HepG2 (cell line): ENCODE data around the gene PAXIP1. TPM values are rescaled to one million over a fixed set of nuclear protein-coding genes. Genes with fewer than 3 reads are reported as not detected.

Source experiments
- ATAC-seq: fragments of 200-7000 bp; cut with Tn5 transposase; 3 replicates; pipeline ENCODE4 v1.9.1; 2020; ENCODE audit warnings: mild to moderate bottlenecking, moderate library complexity
- BruUV-seq: library from RNA; stranded (reverse); fragments of 400-500 nt; replicated peaks from 2 replicates; lab custom pipeline; 2021; lab: Mats Ljungman, UMichigan
- CTCF ChIA-PET: fragments of 300-600 bp; formaldehyde crosslinking; extraction: SDS; loops from one replicate; lab custom pipeline; 2021; ENCODE audit warnings: low total read pairs, inconsistent platforms, low intra/inter-chr PET ratio; lab: Yijun Ruan, JAX
- POLR2A ChIA-PET: fragments of 350-600 bp; sonication (Branson Sonifier 250); formaldehyde crosslinking; loops from one replicate; lab custom pipeline; 2020; ENCODE audit warnings: antibody characterized with exemption, inconsistent platforms; lab: Yijun Ruan, JAX
- DNase-seq: peaks from one replicate; pipeline ENCODE4 v3.0.0-alpha.2; 2015; ENCODE audit warnings: low spot score
- FAIRE-seq: peaks from 3 replicates; lab custom pipeline; 2011; peaks lifted over from hg19 to GRCh38; lab: Jason Lieb, UNC
- H2AFZ ChIP-seq: one replicate; pipeline ENCODE4 v1.6.1; 2011; ENCODE audit warnings: low read length, inconsistent platforms
- H3K27ac ChIP-seq: fragments of 300-600 bp; 3 replicates; pipeline ENCODE4 v1.8.0; 2011; ENCODE audit warnings: mixed run types, mild to moderate bottlenecking, mixed read lengths, low read length, inconsistent platforms; ENCODE audit not compliant: insufficient read depth; ENCODE audit errors: extremely low read length
- H3K27me3 ChIP-seq, 2 experiments: fragments of 200-600 bp in 1 of 2; 2 replicates in 1 of 2; 3 replicates in 1 of 2; pipeline versions ENCODE4 v1.6.0 to v1.8.0; 2011; ENCODE audit warnings: low read length in 2 of 2, mild to moderate bottlenecking in 2 of 2, moderate library complexity in 2 of 2, inconsistent platforms in 1 of 2; ENCODE audit not compliant: insufficient read depth in 2 of 2, control insufficient read depth in 1 of 2
- H3K36me3 ChIP-seq, 2 experiments: fragments of 200-600 bp in 1 of 2; replicated peaks in 1 of 2; 2 replicates in 1 of 2; 3 replicates in 1 of 2; pipeline versions ENCODE4 v1.5.1 to v1.8.0; 2011; ENCODE audit warnings: low read length in 2 of 2, inconsistent platforms in 1 of 2; ENCODE audit not compliant: insufficient read depth in 2 of 2, control insufficient read depth in 1 of 2
- H3K4me1 ChIP-seq: 2 replicates; pipeline ENCODE4 v1.5.1; 2012; ENCODE audit warnings: low read length, inconsistent platforms; ENCODE audit not compliant: insufficient read depth
- H3K4me2 ChIP-seq: 2 replicates; pipeline ENCODE4 v1.6.0; 2011; ENCODE audit warnings: low read depth, low read length, inconsistent platforms
- H3K4me3 ChIP-seq, 3 experiments: fragments of 200-600 bp in 1 of 3; sonication (generic), shearing (Covaris generic) in 1 of 3; replicated peaks in 1 of 3; 2 replicates each; pipeline ENCODE4 v1.5.1; 2011 to 2016; ENCODE audit warnings: low read length in 3 of 3, inconsistent platforms in 2 of 3, low read depth in 2 of 3, mild to moderate bottlenecking in 2 of 3, control low read depth in 1 of 3, mixed read lengths in 1 of 3; ENCODE audit not compliant: insufficient read depth in 1 of 3
- H3K79me2 ChIP-seq: one replicate; pipeline ENCODE4 v1.6.1; 2011; ENCODE audit warnings: low read length, inconsistent platforms; ENCODE audit not compliant: insufficient read depth
- H3K9ac ChIP-seq: 2 replicates; pipeline ENCODE4 v1.6.0; 2011; ENCODE audit warnings: mild to moderate bottlenecking, low read depth, low read length, inconsistent platforms; ENCODE audit not compliant: insufficient read depth
- H3K9me3 ChIP-seq: 2 replicates; pipeline ENCODE4 v1.5.1; 2012; ENCODE audit warnings: mild to moderate bottlenecking, low read length
- H4K20me1 ChIP-seq: 2 replicates; pipeline ENCODE4 v1.6.0; 2011; ENCODE audit warnings: inconsistent platforms, mild to moderate bottlenecking, low read length, moderate library complexity; ENCODE audit not compliant: insufficient read depth
- JUNB ChIP-seq: sonication (generic); formaldehyde crosslinking; IDR thresholded peaks from 2 replicates; pipeline ENCODE4 v1.8.0; 2022; ENCODE audit warnings: missing genetic modification reagents, mild to moderate bottlenecking, borderline replicate concordance
- SMC3 ChIP-seq: IDR thresholded peaks from 2 replicates; pipeline ENCODE4 v1.6.1; 2011; ENCODE audit warnings: low read length, improper control_type of control experiment
- SRSF1 ChIP-seq: fragments of 200-400 bp; formaldehyde crosslinking; optimal IDR thresholded peaks from 2 replicates; pipeline ENCODE3; 2017; ENCODE audit warnings: mild to moderate bottlenecking, low read depth, low read length, moderate library complexity
- ZC3H4 ChIP-seq: sonication (generic); formaldehyde crosslinking; IDR thresholded peaks from 2 replicates; pipeline ENCODE4 v1.4.0; 2020; ENCODE audit warnings: missing genetic modification reagents, borderline replicate concordance
- WGBS: methylation state at CpG from one replicate; pipeline ENCODE4 v1.1.6; 2017; ENCODE audit warnings: low lambda C conversion rate; 5-methylcytosine and 5-hydroxymethylcytosine counted together
- in situ Hi-C: cut with HindIII; loops from 2 replicates; pipeline ENCODE4 v1.10.0; 2017; ENCODE audit warnings: low pct_unique_long_range_greater_than_20kb; ENCODE audit not compliant: extremely low pct_ligation_motif_present
- intact Hi-C: fragments of 100-400 bp; cut with micrococcal nuclease; formaldehyde crosslinking; loops from one replicate; pipeline ENCODE4 v1.10.0; 2022; ENCODE audit not compliant: unreplicated experiment
- polyA plus RNA-seq, 8 experiments: library from polyadenylated mRNA; depleted of rRNA in 3 of 8; stranded (reverse) in 7 of 8; unstranded in 1 of 8; fragments of >200 nt; fragmentation: Illumina TruSeq in 4 of 8; extraction: Trizol in 4 of 8; gene quantifications; 2 replicates each; pipeline versions ENCODE4 v1.2.1 to v1.2.3, GENCODE V29; 2011 to 2016; ENCODE audit warnings: low read depth in 4 of 8, missing spikeins in 1 of 8, mixed read lengths in 1 of 8; ENCODE audit not compliant: insufficient read depth in 1 of 8
- total RNA-seq, 5 experiments: library from RNA; depleted of rRNA; stranded (reverse); fragments of >200 nt; fragmentation: Illumina TruSeq; extraction: Trizol; gene quantifications; 2 replicates each; pipeline ENCODE4 v1.2.3, GENCODE V29; 2016; ENCODE audit warnings: low read depth in 1 of 5

PAXIP1 gene
- total and polyA plus RNA-seq, 2 of the 13 experiments (the other 11 are each of a cell fraction or from before 2014, with no cell fraction given): 11.6 to 16.2 TPM

DNA sequence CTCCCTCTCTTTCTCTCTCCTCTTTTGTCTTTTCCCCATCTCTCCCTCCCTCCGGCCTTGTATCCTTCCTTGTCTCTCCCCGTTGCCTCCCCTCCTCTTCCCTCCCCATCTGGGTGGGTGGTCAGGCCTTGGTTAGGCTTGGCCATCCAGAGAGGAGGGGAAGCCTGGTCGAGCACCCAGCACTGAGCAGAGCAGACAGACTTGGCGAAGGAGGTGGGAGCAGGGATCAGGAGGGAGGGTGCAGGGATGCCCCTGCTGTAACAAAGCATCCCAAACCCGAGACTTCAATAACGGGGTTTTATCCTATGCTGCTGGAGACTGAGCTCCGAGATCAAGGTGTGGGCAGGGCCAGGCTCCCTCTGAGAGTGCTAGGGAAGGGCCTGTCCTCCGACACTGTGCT, 97.3 kb downstream of the PAXIP1 start:
- WGBS: 20% methylated on average over 7 of the region's 8 CpGs
- intact Hi-C loops: no loop called here
- POLR2A ChIA-PET: no interaction called here
- no peak for FAIRE-seq
- H3K9me3 ChIP-seq: peaks cover 3% of the 10 kb centered on the region
- H3K79me2 ChIP-seq: no peaks in the 10 kb centered on the region
- no TSS peak for BruUV-seq
- H3K27me3 ChIP-seq: peaks cover 0 to 45% of the 10 kb centered on the region in 2 experiments; a peak in 4 of 5 replicates
- H4K20me1 ChIP-seq: no peaks in the 10 kb centered on the region
- H3K27ac ChIP-seq: no peak overlapping the region
- H3K4me1 ChIP-seq: peaks cover 12% of the 10 kb centered on the region
- H3K9ac ChIP-seq: no peak overlapping the region
- H3K36me3 ChIP-seq: no peaks in the 10 kb centered on the region
- TF ChIP-seq JUNB (CRISPR knock-in tag): no peak
- TF ChIP-seq SMC3: no peak
- TF ChIP-seq, all 625 proteins: peak for 0
- no peak for DNase-seq
- H3K4me2 ChIP-seq: no peak overlapping the region
- in situ Hi-C loops: no loop called here
- CTCF ChIA-PET: no interaction called here
- no peak overlapping the region for H2AFZ ChIP-seq
- H3K4me3 ChIP-seq: no peak overlapping the region
- ATAC-seq: no peak

DNA sequence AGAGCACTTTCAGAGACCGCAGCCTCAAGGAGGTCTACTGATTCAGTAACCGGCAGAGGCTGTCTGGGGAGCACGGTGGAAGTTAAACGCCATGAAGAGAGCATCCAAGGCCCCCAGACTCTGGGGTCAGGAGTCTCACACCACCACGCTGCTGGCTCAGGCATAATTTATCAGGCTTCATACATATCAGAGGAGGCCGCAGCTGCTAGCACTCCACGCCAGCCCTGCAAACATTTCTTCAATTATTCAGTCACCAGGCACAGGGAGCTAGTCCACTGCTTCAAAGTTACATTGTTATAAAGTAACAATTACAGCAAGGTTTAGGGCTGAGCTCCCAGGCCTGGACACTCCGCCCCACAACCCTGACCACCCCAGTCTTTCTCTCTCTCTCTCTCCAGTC, 97.8 kb downstream of the PAXIP1 start:
- no peak overlapping the region for H3K4me3 ChIP-seq
- WGBS: 73% methylated on average over 5 of the region's 8 CpGs
- in situ Hi-C loops: no loop called here
- no TSS peak for BruUV-seq
- no peak overlapping the region for H2AFZ ChIP-seq
- no peaks in the 10 kb centered on the region for H3K79me2 ChIP-seq
- no peak for ATAC-seq
- H3K27ac ChIP-seq: no peak overlapping the region
- no peak for FAIRE-seq
- TF ChIP-seq ZC3H4 (CRISPR knock-in tag): no peak
- no peak for TF ChIP-seq SRSF1
- H3K9me3 ChIP-seq: no peaks in the 10 kb centered on the region
- H3K9ac ChIP-seq: no peak overlapping the region
- DNase-seq: no peak
- intact Hi-C loops: no loop called here
- H3K27me3 ChIP-seq: peaks cover 0 to 47% of the 10 kb centered on the region in 2 experiments; a peak in 4 of 5 replicates
- no peak overlapping the region for H3K4me2 ChIP-seq
- peaks cover 12% of the 10 kb centered on the region for H3K4me1 ChIP-seq
- CTCF ChIA-PET: no interaction called here
- no peaks in the 10 kb centered on the region for H4K20me1 ChIP-seq
- no peaks in the 10 kb centered on the region for H3K36me3 ChIP-seq
- POLR2A ChIA-PET: no interaction called here
